Right lobe of liver (tissue), 6 donors: ENCODE measurements around the gene LRRC56. TPM values are rescaled to one million over a fixed set of nuclear protein-coding genes. Genes with fewer than 3 reads are reported as not detected.

Experiments
- ATAC-seq, 4 donors: fragments of 200-7000 bp; cut with Tn5 transposase; one replicate each; pipeline ENCODE4 v1.9.1; 2020; ENCODE audit warnings: mild to moderate bottlenecking in 4 of 4, moderate library complexity in 4 of 4
- DNase-seq, 3 donors: peaks; one replicate each; pipeline ENCODE4 v3.0.0-alpha.2; 2020
- H3K27ac ChIP-seq, 3 donors: fragments of 200-600 bp; one replicate each; pipeline ENCODE4 v1.8.0; 2022
- H3K27me3 ChIP-seq, 2 donors: fragments of 200-600 bp; one replicate each; pipeline ENCODE4 v1.8.0; 2022
- H3K36me3 ChIP-seq, 4 donors: fragments of 200-600 bp; sonication (generic) in 1 of 4; one replicate each; pipeline versions ENCODE4 v1.5.1 to v1.8.0; 2017 to 2022; ENCODE audit warnings: control low read depth in 1 of 4
- H3K4me1 ChIP-seq, 4 donors: fragments of 200-600 bp; sonication (generic) in 1 of 4; one replicate each; pipeline versions ENCODE4 v1.5.1 to v1.8.0; 2017 to 2022; ENCODE audit warnings: control low read depth in 1 of 4
- H3K4me3 ChIP-seq, 3 donors: fragments of 200-600 bp; one replicate each; pipeline ENCODE4 v1.8.0; 2022
- H3K9me3 ChIP-seq, 4 donors: fragments of 200-600 bp; sonication (generic) in 1 of 4; one replicate each; pipeline versions ENCODE4 v1.5.1 to v1.8.0; 2017 to 2022; ENCODE audit warnings: control low read depth in 1 of 4
- POLR2A ChIP-seq: fragments of 450-650 bp; IDR thresholded peaks from one replicate; pipeline ENCODE4 v1.6.1; 2017; ENCODE audit warnings: antibody characterized with exemption, mild to moderate bottlenecking
- WGBS: methylation state at CpG from one replicate; pipeline ENCODE4 v1.1.6; 2018; ENCODE audit warnings: low coverage, low lambda C conversion rate; ENCODE audit not compliant: insufficient coverage; ENCODE audit errors: missing lambda C conversion rate; 5-methylcytosine and 5-hydroxymethylcytosine counted together
- intact Hi-C, 2 donors: fragments of 100-400 bp; cut with DNase I; formaldehyde crosslinking; loops; one replicate each; pipeline versions ENCODE4 v1.11.2 to v1.14.1; 2022
- total RNA-seq, 6 experiments: library from RNA; depleted of rRNA in 2 of 6; stranded (reverse); fragments of >200 nt in 2 of 6; fragmentation: NEBNext Ultra II Directional in 3 of 6; extraction: Animal tissue kit (Norgen Biotek cat#: 25700) in 3 of 6; gene quantifications; one replicate each; pipeline versions ENCODE4 v1.1.0 to v1.2.4, GENCODE V29; 2016 to 2023
- TF ChIP-seq, protein P1 (sequence below), 4 donors: fragments of 200-600 bp in 3 of 4; fragments of 450-650 bp in 1 of 4; IDR thresholded peaks; one replicate each; pipeline versions ENCODE4 v1.5.1 to v1.8.0; 2016 to 2022; ENCODE audit warnings: antibody characterized with exemption in 4 of 4, mild to moderate bottlenecking in 2 of 4
- donor health status: DM: no; HTN: yes; CAD: no.
- donor health status: DM: no; HTN: no; CAD: no.
- donor health status: DM: no; HTN: no; CAD: no.
- donor health status: DM: no; HTN: yes; CAD: no.
- donor health status: DM: no; HTN: yes; CAD: no.

LRRC56 gene
- total RNA-seq, 6 experiments from 2014 or later: 0.12 to 1.1 (median 0.71) TPM; not detected in 1

DNA sequence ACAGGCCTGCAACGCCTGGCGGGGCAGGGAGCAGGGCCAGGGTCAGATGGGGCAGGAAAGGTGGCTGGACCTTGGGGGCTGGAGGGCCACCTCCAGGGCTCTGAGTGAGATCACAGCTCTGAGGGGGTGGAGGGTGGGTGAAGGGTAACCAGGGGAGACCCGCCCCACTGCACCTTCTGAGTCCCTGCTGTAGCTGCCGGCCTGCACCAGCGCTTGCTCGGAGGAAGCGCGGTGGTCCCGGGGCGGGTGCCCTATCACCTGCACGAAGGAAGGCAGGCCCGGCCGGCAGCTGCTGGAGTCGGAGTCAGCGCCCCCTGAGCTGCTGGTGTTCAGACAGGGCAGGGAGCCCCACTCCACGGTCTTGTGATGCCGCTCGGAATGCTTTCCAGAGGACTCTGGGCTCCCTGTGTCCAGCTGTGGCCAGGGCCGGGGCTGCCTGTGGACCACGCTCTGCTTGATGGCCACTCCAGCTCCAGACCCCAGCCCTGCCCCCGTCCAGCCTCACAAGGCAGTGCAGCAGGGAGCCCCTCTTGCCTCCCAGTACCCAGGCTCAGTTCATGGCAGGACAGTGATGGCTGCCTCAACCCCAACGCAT lies 19.4 kb downstream of the LRRC56 start:
- Histone ChIP-seq H3K36me3 (no peaks in the 10 kb centered on the region), H3K27me3 (no peaks in the 10 kb centered on the region), H3K27ac (no peak overlapping the region), H3K4me3 (no peak overlapping the region), H3K9me3 (no peaks in the 10 kb centered on the region), H3K4me1 (peaks cover 0 to 23% (median 2%) of the 10 kb centered on the region in 4 donors)
- DNase-seq (no peak), ATAC-seq (no peak)
- intact Hi-C loops: loop anchor here (5.0 to 10.0 kb wide), 2 partner anchors 56 to 198 kb away; no protein-coding TSS in a partner anchor
- 56% methylated on average over 2 of the region's 22 CpGs for WGBS
- TF ChIP-seq POLR2A: no peak
- TF ChIP-seq, protein P1, sequence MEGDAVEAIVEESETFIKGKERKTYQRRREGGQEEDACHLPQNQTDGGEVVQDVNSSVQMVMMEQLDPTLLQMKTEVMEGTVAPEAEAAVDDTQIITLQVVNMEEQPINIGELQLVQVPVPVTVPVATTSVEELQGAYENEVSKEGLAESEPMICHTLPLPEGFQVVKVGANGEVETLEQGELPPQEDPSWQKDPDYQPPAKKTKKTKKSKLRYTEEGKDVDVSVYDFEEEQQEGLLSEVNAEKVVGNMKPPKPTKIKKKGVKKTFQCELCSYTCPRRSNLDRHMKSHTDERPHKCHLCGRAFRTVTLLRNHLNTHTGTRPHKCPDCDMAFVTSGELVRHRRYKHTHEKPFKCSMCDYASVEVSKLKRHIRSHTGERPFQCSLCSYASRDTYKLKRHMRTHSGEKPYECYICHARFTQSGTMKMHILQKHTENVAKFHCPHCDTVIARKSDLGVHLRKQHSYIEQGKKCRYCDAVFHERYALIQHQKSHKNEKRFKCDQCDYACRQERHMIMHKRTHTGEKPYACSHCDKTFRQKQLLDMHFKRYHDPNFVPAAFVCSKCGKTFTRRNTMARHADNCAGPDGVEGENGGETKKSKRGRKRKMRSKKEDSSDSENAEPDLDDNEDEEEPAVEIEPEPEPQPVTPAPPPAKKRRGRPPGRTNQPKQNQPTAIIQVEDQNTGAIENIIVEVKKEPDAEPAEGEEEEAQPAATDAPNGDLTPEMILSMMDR (IDR thresholded peaks at IDR 0.05): no peak

DNA sequence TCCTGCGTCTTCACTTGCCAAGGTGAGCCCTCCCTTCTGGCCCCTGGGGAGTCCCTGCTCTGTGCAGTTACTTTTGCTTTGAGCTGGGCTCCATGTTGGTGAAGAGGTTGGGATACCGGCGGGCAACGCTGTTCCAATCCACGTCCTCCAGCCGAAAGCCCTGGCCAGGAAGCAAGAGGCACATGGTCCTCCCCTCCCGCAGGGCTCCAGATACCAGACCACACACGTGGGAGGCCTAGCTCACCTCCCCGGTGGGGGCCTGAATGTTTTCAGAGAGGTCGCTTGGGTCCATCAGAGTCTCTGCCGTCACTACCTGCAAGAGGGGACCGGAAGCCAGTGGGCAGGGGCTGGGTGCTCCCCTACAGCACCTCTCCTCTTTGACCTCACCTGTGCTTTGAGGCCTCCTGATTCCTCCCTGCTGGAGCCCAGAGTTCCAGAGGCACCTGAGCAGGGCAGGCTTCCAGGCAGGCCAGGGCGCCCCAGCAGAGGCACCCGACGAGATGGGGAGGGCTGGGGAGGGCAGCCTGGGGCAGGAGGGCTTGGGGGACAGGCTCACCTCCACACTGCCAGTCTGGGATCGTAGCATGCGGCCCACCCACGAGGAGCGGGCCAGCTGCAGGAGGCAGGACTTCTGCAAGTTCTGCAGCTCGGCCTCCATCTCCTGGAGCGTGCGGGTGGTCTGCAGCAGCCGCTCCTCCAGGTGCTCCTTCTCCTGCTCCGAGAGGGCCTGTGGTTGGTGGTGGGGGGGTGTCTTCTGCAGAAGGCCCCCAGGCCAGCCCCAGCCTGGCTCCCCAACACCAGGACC lies 20.2 kb downstream of the LRRC56 start:
- H3K9me3 ChIP-seq: no peaks in the 10 kb centered on the region
- H3K27ac ChIP-seq: no peak overlapping the region
- H3K36me3 ChIP-seq: peaks cover 0 to 5% (median 0%) of the 10 kb centered on the region in 4 donors
- ATAC-seq (no peak), DNase-seq (peak in 1 of 3 donors; percentile 20)
- WGBS: 83% methylated on average over 4 of the region's 24 CpGs
- peaks cover 0 to 31% (median 5%) of the 10 kb centered on the region in 4 donors for H3K4me1 ChIP-seq
- H3K27me3 ChIP-seq: no peaks in the 10 kb centered on the region
- no peak overlapping the region for H3K4me3 ChIP-seq
- intact Hi-C loops: loop anchor here (5.0 to 10.0 kb wide), 2 partner anchors 55 to 197 kb away; no protein-coding TSS in a partner anchor
- no peak for TF ChIP-seq POLR2A

DNA sequence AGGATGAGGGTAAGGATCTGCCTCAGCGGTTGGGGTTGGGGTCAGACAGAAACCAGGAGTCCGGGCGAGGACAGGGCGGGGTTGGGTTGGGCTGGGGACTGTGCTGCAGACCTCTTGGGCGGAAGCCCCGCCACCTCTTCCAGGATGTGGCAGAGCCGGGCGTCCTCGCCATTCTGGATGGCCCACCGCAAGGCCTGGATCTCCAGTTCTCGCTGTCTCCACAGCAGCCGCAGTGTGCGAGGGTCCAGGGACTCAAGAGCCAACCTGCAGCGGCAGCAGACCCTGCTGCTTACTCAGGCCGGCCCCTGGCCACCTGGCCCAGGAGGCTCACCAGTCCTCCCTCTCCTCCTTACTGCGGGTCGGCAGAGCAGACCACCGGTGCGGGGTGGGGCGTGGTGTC lies 21.2 kb downstream of the LRRC56 start:
- Histone ChIP-seq H3K27me3 (no peaks in the 10 kb centered on the region), H3K4me1 (peaks cover 0 to 31% (median 8%) of the 10 kb centered on the region in 4 donors), H3K4me3 (no peak overlapping the region), H3K9me3 (no peaks in the 10 kb centered on the region), H3K36me3 (peaks cover 0 to 6% (median 2%) of the 10 kb centered on the region in 4 donors), H3K27ac (no peak overlapping the region)
- WGBS: no CpG with 5 or more reads among the region's 20 CpGs
- TF ChIP-seq POLR2A: no peak
- intact Hi-C loops: loop anchor here (5.0 to 10.0 kb wide), 2 partner anchors 54 to 196 kb away; no protein-coding TSS in a partner anchor
- DNase-seq (peak in 2 of 3 donors; percentile 23 to 55), ATAC-seq (no peak)

DNA sequence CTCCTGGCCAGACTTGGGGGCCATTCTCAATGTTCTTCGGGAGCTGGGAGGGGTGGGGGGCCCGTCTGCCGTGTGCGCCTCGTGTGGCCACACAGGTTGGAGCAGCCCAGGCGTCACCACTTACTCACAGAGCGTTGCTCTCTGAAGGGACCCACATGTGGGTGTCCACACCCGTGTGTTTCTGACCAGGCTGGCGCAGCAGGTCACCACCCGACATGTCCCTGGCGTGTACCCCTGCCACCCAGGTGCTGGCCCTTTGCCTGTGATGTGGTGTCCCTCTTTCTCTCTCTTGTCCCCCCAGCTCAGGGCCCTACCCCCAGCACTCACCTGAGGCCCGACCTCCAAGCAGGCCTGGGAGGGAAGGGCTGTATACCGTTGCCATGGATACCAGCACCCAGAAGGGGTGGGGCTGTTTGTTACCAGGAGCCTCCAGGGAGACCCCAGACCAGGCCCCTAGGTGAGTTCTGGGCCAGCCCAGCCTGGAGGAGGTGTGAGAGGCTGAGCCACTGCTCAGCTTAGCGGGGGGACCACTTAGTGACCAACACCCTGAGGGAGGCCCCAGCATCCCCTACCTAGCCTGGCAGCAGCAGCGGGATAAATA lies 21.8 kb downstream of the LRRC56 start:
- H3K9me3 ChIP-seq: no peaks in the 10 kb centered on the region
- H3K4me3 ChIP-seq: no peak overlapping the region
- H3K27ac ChIP-seq: peak overlapping the region in 2 of 3 donors; percentile 20 to 43
- intact Hi-C loops: loop anchor here (5.0 to 10.0 kb wide), 2 partner anchors 53 to 196 kb away; no protein-coding TSS in a partner anchor
- no peaks in the 10 kb centered on the region for H3K27me3 ChIP-seq
- TF ChIP-seq POLR2A: no peak
- TF ChIP-seq, protein P1 (IDR thresholded peaks at IDR 0.05): no peak
- H3K4me1 ChIP-seq: peaks cover 0 to 31% (median 8%) of the 10 kb centered on the region in 4 donors
- peaks cover 0 to 6% (median 2%) of the 10 kb centered on the region in 4 donors for H3K36me3 ChIP-seq
- DNase-seq: peak in 2 of 3 donors; percentile 30 to 55
- WGBS: no CpG with 5 or more reads among the region's 15 CpGs
- no peak for ATAC-seq

DNA sequence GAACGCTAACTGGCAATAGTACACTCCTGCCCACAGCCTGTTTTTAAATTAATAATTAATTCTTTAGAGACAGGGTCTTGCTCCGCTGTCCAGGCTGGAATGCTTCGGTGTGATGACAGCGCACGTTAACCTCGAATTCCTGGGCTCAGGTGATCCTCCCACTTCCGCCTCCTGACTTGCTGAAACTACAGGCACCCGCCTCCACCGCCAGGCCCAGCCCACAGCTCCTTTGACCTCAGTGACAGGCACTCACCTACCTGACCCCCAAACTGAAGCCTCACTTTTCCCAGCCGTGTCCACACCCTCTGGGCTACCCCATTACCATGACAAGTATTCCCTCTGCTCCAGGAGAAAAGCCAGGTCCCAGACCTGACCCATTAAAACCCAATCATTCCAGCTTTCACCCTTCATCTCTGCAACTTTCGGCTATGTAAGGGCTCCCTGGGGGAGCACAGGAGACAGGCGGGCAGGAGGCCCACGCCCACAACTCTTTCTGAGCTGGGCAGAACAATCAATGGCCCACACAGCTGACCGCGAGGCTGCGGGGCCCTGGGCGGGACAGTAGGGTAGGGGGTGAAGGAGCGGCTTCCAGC lies 22.5 kb downstream of the LRRC56 start:
- TF ChIP-seq, protein P1 (IDR thresholded peaks at IDR 0.05): peak in 1 of 4 donors; percentile 6
- peak; percentile 73 for TF ChIP-seq POLR2A
- H3K9me3 ChIP-seq: no peaks in the 10 kb centered on the region
- H3K36me3 ChIP-seq: peaks cover 0 to 6% (median 2%) of the 10 kb centered on the region in 4 donors
- DNase-seq: peak; percentile 85 to 90 (median 87)
- peak overlapping the region; percentile 50 to 83 (median 81) for H3K27ac ChIP-seq
- peak; percentile 49 to 56 (median 54) for ATAC-seq
- H3K4me3 ChIP-seq: peak overlapping the region; percentile 72 to 100 (median 84)
- intact Hi-C loops: loop anchor here (5.0 to 10.0 kb wide), 2 partner anchors 52 to 195 kb away; no protein-coding TSS in a partner anchor
- no peaks in the 10 kb centered on the region for H3K27me3 ChIP-seq
- peaks cover 0 to 27% (median 8%) of the 10 kb centered on the region in 4 donors for H3K4me1 ChIP-seq
- WGBS: 30% methylated on average over 9 of the region's 18 CpGs
